GF-D8 (cell line): Measurements from ENCODE around the gene FXYD5.
"Not testable (repeated sequence)": the region's sequence is repeated elsewhere in the genome, so short reads cannot be mapped to it uniquely, and the experiment has no call there.

Experiments
- DNase-seq: peaks from one replicate; lab custom pipeline; 2025; lab: John Stamatoyannopoulos, UW

FXYD5 gene

GRCh38 chr19:35179830-35180229 is 25.3 kb downstream of the FXYD5 start:
- no peak for DNase-seq

- no peak for DNase-seq
These were observed 26.9 kb downstream of the FXYD5 start for GRCh38 chr19:35181387-35181786.

GRCh38 chr19:35184267-35184666 is 29.7 kb downstream of the FXYD5 start:
- DNase-seq = no peak

GRCh38 chr19:35184884-35185283 is 30.3 kb downstream of the FXYD5 start:
- DNase-seq = no peak

GRCh38 chr19:35194012-35194984 is 39.8 kb downstream of the FXYD5 start:
- no peak for DNase-seq

GRCh38 chr19:35195830-35196229 is 41.3 kb downstream of the FXYD5 start:
- no peak for DNase-seq

- not testable (repeated sequence) for DNase-seq
These were observed 42.3 kb downstream of the FXYD5 start for GRCh38 chr19:35196861-35197260.

GRCh38 chr19:35199481-35199880 is 44.9 kb downstream of the FXYD5 start:
- no peak for DNase-seq

- DNase-seq = no peak
These were observed 48.5 kb downstream of the FXYD5 start for GRCh38 chr19:35202722-35203688.

- DNase-seq = peak; percentile 31
These were observed 50.5 kb downstream of the FXYD5 start for GRCh38 chr19:35204799-35205732.

GRCh38 chr19:35205733-35206323 is 51.3 kb downstream of the FXYD5 start:
- no peak for DNase-seq

GRCh38 chr19:35206379-35206778 is 51.8 kb downstream of the FXYD5 start:
- peak; percentile 70 for DNase-seq

GRCh38 chr19:35206855-35207254 is 52.3 kb downstream of the FXYD5 start:
- DNase-seq = no peak

- DNase-seq = no peak
These were observed 52.9 kb downstream of the FXYD5 start for GRCh38 chr19:35207391-35207871.

GRCh38 chr19:35208121-35208520 is 53.6 kb downstream of the FXYD5 start:
- no peak for DNase-seq

GRCh38 chr19:35209646-35210045 is 55.1 kb downstream of the FXYD5 start:
- no peak for DNase-seq

GRCh38 chr19:35211545-35212230 is 57.2 kb downstream of the FXYD5 start:
- DNase-seq = peak; percentile 86

GRCh38 chr19:35212241-35212640 is 57.7 kb downstream of the FXYD5 start:
- no peak for DNase-seq

- DNase-seq = peak; percentile 86
These were observed 59.4 kb downstream of the FXYD5 start for GRCh38 chr19:35213663-35214632.
